Astrocyte (in vitro differentiated cells and primary cell): ENCODE results near the gene CHRNE. TPM values are rescaled to one million over a fixed set of nuclear protein-coding genes. Genes with fewer than 3 reads are reported as not detected.

ENCODE experiments used
- DNase-seq: peaks from one replicate; pipeline ENCODE4 v3.0.0-alpha.2; 2010; ENCODE audit warnings: low read depth
- FAIRE-seq: peaks from 2 replicates; lab custom pipeline; 2011; peaks lifted over from hg19 to GRCh38; lab: Jason Lieb, UNC
- H2AFZ ChIP-seq: 2 replicates; pipeline ENCODE4 v1.6.0; 2012; ENCODE audit warnings: low read depth, low read length, inconsistent platforms
- H3K27ac ChIP-seq: 2 replicates; pipeline ENCODE4 v1.5.1; 2011; ENCODE audit warnings: low read depth, low read length, inconsistent platforms
- H3K27me3 ChIP-seq: 2 replicates; pipeline ENCODE4 v1.6.0; 2011; ENCODE audit warnings: low read length, inconsistent platforms; ENCODE audit not compliant: insufficient read depth
- H3K36me3 ChIP-seq: 2 replicates; pipeline ENCODE4 v1.5.1; 2011; ENCODE audit warnings: low read length, inconsistent platforms; ENCODE audit not compliant: insufficient read depth
- H3K4me1 ChIP-seq: 2 replicates; pipeline ENCODE4 v1.5.1; 2011; ENCODE audit warnings: low read length, inconsistent platforms; ENCODE audit not compliant: insufficient read depth
- H3K4me2 ChIP-seq: 2 replicates; pipeline ENCODE4 v1.6.0; 2012; ENCODE audit warnings: low read length, inconsistent platforms
- H3K4me3 ChIP-seq: 2 replicates; pipeline ENCODE4 v1.5.1; 2011; ENCODE audit warnings: low read depth, mild to moderate bottlenecking, low read length, inconsistent platforms; ENCODE audit not compliant: insufficient read depth
- H3K79me2 ChIP-seq: 2 replicates; pipeline ENCODE4 v1.6.0; 2012; ENCODE audit warnings: mild to moderate bottlenecking, low read length, inconsistent platforms; ENCODE audit not compliant: insufficient read depth
- H3K9ac ChIP-seq: 2 replicates; pipeline ENCODE4 v1.6.0; 2012; ENCODE audit warnings: mild to moderate bottlenecking, low read length, inconsistent platforms
- H3K9me3 ChIP-seq: 2 replicates; pipeline ENCODE4 v1.5.1; 2012; ENCODE audit warnings: low read depth, mild to moderate bottlenecking, low read length, inconsistent platforms; ENCODE audit not compliant: insufficient read depth
- H4K20me1 ChIP-seq: 2 replicates; pipeline ENCODE4 v1.6.0; 2012; ENCODE audit warnings: low read length, inconsistent platforms; ENCODE audit not compliant: insufficient read depth
- H3K27ac Mint-ChIP-seq: one replicate; pipeline ENCODE4 v1.8.0; 2021; ENCODE audit warnings: mild to moderate bottlenecking, mixed read lengths; ENCODE audit not compliant: unreplicated experiment
- H3K27me3 Mint-ChIP-seq: one replicate; pipeline ENCODE4 v1.8.0; 2021; ENCODE audit warnings: low read depth, mixed read lengths; ENCODE audit not compliant: unreplicated experiment
- H3K36me3 Mint-ChIP-seq: one replicate; pipeline ENCODE4 v1.8.0; 2021; ENCODE audit warnings: low read depth, mixed read lengths; ENCODE audit not compliant: unreplicated experiment
- H3K4me1 Mint-ChIP-seq: one replicate; pipeline ENCODE4 v1.8.0; 2021; ENCODE audit warnings: low read depth, mixed read lengths; ENCODE audit not compliant: unreplicated experiment
- H3K4me3 Mint-ChIP-seq: one replicate; pipeline ENCODE4 v1.8.0; 2021; ENCODE audit warnings: mild to moderate bottlenecking, moderate library complexity, mixed read lengths; ENCODE audit not compliant: unreplicated experiment
- H3K9me3 Mint-ChIP-seq: one replicate; pipeline ENCODE4 v1.8.0; 2021; ENCODE audit warnings: mild to moderate bottlenecking, mixed read lengths; ENCODE audit not compliant: unreplicated experiment
- EZH2 ChIP-seq: IDR thresholded peaks from 2 replicates; pipeline ENCODE4 v1.6.1; 2012; ENCODE audit warnings: mild to moderate bottlenecking, low read length, inconsistent platforms; ENCODE audit not compliant: insufficient read depth
- total RNA-seq: library from RNA; stranded (reverse); gene quantifications from 2 replicates; pipeline ENCODE4 v1.2.1, GENCODE V29; 2021
- TF ChIP-seq, protein P1 (sequence below): IDR thresholded peaks from 2 replicates; pipeline ENCODE4 v1.5.1; 2011; ENCODE audit warnings: low read depth, mild to moderate bottlenecking, inconsistent platforms, low read length, moderate library complexity; ENCODE audit not compliant: insufficient read depth

The CHRNE gene
- total RNA-seq, 1 donor from 2014 or later, result 0.20 TPM

DNA sequence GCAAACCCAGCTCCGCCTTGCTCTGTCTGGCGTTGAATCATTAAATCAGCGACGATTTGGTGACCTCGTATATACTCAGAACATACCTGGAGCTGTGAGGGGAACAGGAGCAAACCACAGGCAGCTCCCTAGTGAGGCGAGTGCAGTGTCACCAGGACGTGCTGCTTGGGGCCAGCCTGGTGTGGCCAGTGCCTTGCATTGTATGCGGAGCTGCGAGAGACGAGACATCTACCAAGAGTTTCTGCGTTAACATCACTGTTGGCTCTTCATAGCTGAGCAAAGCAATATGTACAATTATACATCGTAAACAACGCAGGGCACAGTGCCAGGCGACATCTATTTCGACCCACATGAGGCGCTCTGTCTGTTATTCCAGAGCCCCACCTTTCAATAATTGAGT, 41.8 kb downstream of the CHRNE start:
- H3K36me3 ChIP-seq, result no peaks in the 10 kb centered on the region
- no peak overlapping the region for H3K4me2 ChIP-seq
- no peak overlapping the region for H3K27ac ChIP-seq
- Mint-ChIP-seq H3K36me3 (peaks cover 20% of the 10 kb centered on the region), H3K27ac (no peak overlapping the region), H3K9me3 (no peaks in the 10 kb centered on the region), H3K4me3 (no peak overlapping the region), H3K4me1 (peaks cover 22% of the 10 kb centered on the region), H3K27me3 (no peaks in the 10 kb centered on the region)
- no peak overlapping the region for H2AFZ ChIP-seq
- H3K79me2 ChIP-seq, result peaks cover 22% of the 10 kb centered on the region
- H3K9ac ChIP-seq, result no peak overlapping the region
- H4K20me1 ChIP-seq, result peaks cover 62% of the 10 kb centered on the region
- no peaks in the 10 kb centered on the region for H3K27me3 ChIP-seq
- TF ChIP-seq, protein P1, sequence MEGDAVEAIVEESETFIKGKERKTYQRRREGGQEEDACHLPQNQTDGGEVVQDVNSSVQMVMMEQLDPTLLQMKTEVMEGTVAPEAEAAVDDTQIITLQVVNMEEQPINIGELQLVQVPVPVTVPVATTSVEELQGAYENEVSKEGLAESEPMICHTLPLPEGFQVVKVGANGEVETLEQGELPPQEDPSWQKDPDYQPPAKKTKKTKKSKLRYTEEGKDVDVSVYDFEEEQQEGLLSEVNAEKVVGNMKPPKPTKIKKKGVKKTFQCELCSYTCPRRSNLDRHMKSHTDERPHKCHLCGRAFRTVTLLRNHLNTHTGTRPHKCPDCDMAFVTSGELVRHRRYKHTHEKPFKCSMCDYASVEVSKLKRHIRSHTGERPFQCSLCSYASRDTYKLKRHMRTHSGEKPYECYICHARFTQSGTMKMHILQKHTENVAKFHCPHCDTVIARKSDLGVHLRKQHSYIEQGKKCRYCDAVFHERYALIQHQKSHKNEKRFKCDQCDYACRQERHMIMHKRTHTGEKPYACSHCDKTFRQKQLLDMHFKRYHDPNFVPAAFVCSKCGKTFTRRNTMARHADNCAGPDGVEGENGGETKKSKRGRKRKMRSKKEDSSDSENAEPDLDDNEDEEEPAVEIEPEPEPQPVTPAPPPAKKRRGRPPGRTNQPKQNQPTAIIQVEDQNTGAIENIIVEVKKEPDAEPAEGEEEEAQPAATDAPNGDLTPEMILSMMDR, result no peak
- TF ChIP-seq EZH2, result no peak
- no peak overlapping the region for H3K4me3 ChIP-seq
- no peak for DNase-seq
- H3K9me3 ChIP-seq, result no peaks in the 10 kb centered on the region
- FAIRE-seq, result no peak
- H3K4me1 ChIP-seq, result peaks cover 15% of the 10 kb centered on the region

DNA sequence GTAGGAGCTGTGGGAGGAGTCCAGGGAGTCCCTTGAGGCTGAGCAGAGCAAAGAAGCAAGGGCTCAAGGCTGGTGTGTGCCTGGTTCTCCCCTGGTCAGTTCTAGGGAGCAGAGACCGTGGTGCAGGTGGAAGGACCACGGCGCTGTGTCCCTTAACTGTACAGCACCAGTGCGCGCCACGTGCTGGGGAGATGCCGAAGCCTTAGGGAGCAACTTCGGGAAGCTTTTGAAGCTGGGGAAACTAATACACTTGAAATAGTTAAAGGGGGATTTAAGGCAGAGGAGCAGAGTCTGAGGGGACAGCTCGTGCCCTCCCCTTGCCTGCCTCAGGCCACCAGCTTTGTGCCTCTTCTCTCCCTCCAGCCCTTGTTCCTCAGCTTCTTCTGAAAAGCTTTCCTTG, 42.2 kb downstream of the CHRNE start:
- Histone ChIP-seq H3K79me2 (peaks cover 21% of the 10 kb centered on the region), H3K36me3 (no peaks in the 10 kb centered on the region), H3K9ac (no peak overlapping the region), H3K27me3 (no peaks in the 10 kb centered on the region), H2AFZ (no peak overlapping the region), H3K4me1 (peaks cover 15% of the 10 kb centered on the region), H3K4me3 (no peak overlapping the region), H3K9me3 (no peaks in the 10 kb centered on the region), H4K20me1 (peaks cover 62% of the 10 kb centered on the region), H3K4me2 (no peak overlapping the region), H3K27ac (no peak overlapping the region)
- Mint-ChIP-seq H3K27me3 (no peaks in the 10 kb centered on the region), H3K4me3 (no peak overlapping the region), H3K4me1 (peaks cover 22% of the 10 kb centered on the region), H3K9me3 (no peaks in the 10 kb centered on the region), H3K36me3 (peaks cover 20% of the 10 kb centered on the region), H3K27ac (no peak overlapping the region)
- FAIRE-seq (no peak), DNase-seq (no peak)
- TF ChIP-seq, protein P1, result no peak
- TF ChIP-seq EZH2, result no peak

DNA sequence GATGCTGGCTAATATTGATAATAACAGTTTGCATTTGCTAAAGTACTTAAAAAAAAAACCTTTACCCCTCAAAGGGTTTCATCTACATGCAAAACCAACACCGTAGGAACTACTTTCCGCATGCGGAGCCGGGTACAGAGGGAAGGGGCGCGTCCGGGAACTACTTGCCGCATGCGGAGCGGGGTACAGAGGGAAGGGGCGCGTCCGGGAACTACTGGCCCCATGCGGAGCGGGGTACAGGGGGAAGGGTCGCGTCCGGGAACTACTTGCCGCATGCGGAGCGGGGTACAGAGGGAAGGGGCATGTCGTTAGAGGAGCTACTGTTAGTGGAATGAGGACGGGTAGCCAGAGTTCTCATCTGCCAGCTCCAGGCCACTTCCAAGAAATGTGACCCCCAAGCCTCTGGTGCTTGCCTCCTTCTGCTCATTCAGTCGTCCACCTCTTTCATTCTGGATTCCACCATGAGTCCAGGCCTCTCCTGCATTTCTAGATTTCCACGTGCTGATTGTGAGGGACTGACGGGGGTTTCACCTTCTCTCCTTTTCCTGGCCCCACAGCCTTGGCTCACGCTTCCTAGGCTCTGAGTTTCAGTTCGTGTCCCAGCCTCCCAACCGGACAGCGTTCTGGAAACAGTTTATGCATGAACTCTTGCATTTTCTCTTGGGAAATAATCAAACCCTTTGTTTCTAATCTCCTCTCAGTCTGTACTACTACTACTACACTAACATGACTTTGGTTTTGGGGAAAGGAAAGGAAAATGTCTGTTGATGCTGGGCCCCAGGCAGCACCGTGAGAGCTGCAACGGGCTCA, 42.9 kb downstream of the CHRNE start:
- H3K36me3 Mint-ChIP-seq, result peaks cover 20% of the 10 kb centered on the region
- no peak overlapping the region for H2AFZ ChIP-seq
- H3K4me1 Mint-ChIP-seq, result peaks cover 22% of the 10 kb centered on the region
- no peak for FAIRE-seq
- DNase-seq, result no peak
- H3K79me2 ChIP-seq, result peaks cover 21% of the 10 kb centered on the region
- no peaks in the 10 kb centered on the region for H3K27me3 ChIP-seq
- no peak overlapping the region for H3K4me2 ChIP-seq
- H3K9me3 Mint-ChIP-seq, result no peaks in the 10 kb centered on the region
- no peak overlapping the region for H3K4me3 ChIP-seq
- no peaks in the 10 kb centered on the region for H3K9me3 ChIP-seq
- no peak overlapping the region for H3K27ac Mint-ChIP-seq
- H3K4me1 ChIP-seq, result peaks cover 15% of the 10 kb centered on the region
- no peak overlapping the region for H3K4me3 Mint-ChIP-seq
- H3K27ac ChIP-seq, result no peak overlapping the region
- no peak overlapping the region for H3K9ac ChIP-seq
- H3K27me3 Mint-ChIP-seq, result no peaks in the 10 kb centered on the region
- TF ChIP-seq, protein P1, result no peak
- no peak for TF ChIP-seq EZH2
- no peaks in the 10 kb centered on the region for H3K36me3 ChIP-seq
- H4K20me1 ChIP-seq, result peaks cover 59% of the 10 kb centered on the region
